HG03521 (cell line): Measurements from ENCODE around the gene SPAG16.
"Not testable (repeated sequence)": the region's sequence is repeated elsewhere in the genome, so short reads cannot be mapped to it uniquely, and the experiment has no call there.

Experiments used
- ATAC-seq: cut with Tn5 transposase; IDR thresholded peaks from one replicate; pipeline ENCODE4 v1.9.1; 2021; ENCODE audit warnings: mild to moderate bottlenecking, moderate library complexity; ENCODE audit not compliant: unreplicated experiment

Gene SPAG16

DNA sequence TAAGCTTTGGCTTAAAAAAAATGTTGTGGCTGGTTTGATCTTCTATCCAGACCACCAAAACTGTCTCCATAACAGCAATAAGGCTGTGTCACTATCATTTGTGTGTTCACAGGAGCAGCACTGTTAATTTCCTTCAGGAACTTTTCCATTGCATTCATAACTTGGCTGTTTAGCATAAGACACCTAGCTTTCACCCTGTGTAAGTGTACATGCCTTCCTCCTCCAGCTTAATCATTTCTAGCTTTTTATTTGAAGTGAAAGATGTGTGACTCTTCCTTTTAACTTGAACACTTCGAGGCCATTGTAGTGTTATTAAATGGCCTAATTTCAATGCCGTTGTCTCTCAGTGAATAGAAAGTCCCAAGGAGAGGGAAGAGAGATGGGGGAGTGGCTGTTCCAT lies 773.7 kb downstream of the SPAG16 start:
- ATAC-seq = no peak

DNA sequence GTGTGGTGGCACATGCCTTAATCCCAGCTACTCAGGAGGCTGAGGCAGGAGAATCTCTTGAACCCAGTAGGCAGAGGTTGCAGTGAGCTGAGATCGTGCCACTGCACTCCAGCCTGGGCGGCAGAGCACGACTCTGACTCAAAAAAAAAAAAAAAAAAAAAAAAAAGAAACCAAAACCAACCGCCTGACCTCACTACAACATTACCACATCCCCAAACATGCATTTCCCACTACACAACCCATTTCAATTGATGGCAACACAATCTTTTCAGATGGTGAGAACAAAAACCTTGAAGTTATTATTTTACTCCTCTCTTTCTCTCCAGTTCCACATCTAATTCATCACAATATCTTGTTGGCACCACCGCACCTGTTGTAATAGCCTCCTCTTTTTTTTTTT lies 778.0 kb downstream of the SPAG16 start:
- ATAC-seq = not testable (repeated sequence)

DNA sequence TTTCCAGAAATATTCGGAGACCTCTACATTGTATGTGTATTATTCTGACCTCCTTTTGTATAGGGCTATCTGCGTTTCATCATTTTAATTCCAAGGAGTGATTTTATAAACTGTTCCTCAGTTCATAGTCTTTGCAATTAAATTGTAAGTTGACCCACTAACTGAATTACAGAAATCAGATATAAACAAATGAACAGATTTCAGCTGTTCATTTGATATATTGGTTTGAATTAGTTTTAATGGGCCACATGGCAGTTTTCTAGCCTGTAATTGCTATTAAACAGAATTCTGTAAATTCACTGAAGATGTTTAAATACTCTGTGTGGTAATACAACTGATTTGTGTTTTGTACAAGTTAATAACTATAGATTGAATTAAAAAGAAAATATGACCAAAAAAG lies 780.2 kb downstream of the SPAG16 start:
- ATAC-seq = no peak

DNA sequence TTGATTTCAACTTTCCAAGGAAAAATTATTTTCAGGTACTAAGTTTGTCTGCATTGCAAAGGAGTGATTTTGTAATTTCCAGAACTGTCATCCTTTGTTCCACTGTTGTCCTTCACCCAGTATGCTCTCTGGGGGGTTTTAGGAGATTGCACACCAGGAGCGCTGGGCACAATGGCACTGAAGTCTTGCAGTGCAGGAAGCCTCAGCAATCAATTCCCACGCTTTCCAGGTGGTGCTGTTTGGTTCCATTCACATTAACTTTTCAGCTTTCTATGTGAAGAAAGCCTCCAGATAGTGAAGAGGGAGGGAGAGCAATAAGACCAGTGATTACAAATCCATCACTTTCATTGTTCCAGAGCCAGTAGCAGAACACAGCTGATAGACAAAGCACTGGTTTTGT lies 782.6 kb downstream of the SPAG16 start:
- no peak for ATAC-seq

DNA sequence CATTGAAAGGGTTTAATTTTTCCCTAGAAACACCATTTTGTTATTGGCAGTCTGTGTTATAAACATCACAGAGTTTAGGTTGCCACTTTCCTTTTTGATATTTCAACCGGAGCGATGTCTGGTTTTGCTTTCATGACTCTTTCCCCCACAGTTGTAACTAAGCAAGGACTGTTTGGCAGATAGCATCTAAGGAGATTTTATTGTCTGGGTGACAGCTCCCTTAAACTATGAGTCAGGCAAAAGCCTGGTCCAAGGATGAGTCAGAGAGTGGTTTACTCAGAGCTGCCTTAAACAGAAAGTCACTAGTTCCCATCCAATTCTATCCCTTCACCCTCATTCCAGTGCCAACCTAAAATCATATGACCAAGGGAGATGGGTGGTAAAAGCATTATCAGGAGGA lies 785.0 kb downstream of the SPAG16 start:
- ATAC-seq = peak; percentile 53

DNA sequence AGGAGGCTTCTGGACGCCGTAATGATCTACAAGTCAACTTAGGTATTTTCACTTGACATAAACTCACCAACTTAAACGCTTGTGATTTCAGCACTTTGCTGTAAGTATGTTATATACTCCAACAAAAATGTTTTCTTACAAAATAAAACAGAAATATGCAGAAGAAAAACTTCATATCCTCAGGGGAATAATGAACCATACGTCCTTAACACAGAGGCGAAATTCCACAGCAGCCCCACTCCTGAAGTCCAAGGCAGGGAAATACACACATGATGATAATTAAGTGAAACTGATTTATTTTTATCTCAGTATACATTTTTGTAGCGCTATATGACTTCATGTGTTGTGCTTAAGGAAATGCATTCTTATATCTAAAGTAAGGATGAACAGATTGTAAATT lies 791.2 kb downstream of the SPAG16 start:
- ATAC-seq = no peak

DNA sequence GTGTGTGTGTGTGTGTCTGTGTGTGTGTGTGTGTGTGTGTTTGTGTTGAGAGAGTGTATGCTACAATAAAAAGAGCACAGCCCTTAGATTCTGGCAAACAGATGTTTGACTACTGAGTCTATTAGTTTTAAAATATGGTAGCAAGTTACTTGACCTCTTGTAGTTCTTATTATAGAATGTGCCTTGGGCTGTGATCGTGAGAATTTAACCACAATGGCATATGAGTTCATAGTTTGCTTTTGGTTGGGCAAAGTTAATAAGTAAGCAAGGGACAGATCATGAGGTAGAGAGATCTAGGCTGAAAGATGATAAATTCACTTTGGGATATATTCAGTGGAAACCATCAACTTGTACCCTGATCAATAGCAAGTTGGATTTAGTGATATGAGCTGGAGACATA lies 792.3 kb downstream of the SPAG16 start:
- peak; percentile 54 for ATAC-seq

DNA sequence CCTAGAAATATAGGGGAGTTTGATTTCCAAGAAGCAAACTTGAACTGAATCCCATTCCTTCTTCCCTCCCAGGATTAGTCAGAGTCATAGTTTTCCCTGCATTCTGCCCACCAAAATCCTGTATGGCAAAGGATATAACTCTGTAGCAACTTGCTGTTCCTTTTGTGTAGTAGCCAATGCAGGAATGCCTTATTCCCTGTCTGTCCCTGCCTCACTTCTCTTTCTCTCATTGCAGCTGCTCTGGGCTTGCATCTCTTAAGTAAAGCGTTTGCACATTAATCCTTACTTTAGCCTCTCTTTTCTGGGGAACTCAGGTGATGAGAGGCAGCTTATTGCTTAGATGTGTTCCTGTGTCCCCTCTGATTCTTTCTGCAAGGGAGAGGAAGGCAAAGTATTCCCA lies 793.5 kb downstream of the SPAG16 start:
- ATAC-seq = no peak

DNA sequence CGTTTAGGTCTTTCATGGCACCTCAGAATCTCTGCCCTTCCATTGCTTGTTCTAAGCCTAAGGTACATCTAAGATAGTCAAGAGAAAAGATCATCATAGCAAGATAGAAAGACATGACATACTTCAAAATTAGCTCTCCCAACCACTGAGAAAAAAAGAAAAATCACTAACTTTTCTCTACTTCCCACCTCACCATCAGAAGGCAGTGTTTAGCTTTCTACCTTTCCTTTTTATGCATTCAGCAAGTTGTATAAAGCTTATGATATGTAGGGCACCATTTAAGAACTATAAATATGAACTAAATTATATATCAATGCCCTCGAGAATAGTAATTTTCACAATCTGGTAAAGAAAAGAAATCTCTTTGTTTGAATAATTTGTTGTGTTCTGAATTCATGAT lies 794.8 kb downstream of the SPAG16 start:
- ATAC-seq = no peak

DNA sequence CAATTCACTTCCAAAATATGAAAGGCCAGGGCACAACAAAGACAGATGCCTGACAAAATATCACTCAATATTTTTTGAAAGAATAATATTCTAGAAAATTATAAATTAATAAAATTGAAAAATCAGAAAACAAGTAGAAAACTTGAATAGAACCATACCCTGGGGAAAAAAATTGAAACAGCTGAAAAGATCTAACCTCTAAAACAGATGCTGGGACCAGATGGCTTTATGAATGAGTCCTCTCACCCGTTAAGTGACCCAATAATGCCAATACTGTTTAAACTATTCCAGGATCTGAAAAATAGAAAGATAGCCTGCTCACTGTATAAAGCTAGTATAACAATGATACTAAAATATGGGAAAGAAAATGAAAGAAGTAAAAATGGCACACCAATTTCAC lies 804.3 kb downstream of the SPAG16 start:
- no peak for ATAC-seq

DNA sequence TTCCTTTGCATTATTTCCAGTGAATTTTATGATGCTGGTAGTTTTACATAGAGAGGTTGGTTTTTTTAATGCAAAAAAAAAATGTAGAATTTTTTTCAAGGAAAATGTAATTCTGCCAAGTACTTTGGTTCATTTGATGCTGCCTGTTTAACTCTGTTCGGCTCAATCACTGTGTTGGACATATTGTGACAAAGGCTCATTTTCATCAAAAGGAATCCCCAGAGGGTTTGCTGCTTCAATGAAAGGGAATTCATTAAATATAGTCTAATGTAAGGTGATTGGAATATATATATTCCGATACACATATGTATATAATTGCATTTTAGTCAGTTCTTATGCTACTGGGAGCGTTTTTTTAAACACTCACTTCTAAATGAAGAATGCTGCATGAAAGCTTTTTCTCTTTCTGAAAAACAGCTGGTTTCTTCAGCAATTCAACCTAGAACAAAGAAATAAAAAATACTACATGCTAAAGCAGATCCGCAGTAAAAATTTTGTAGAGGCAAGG lies 812.0 kb downstream of the SPAG16 start:
- no peak for ATAC-seq

DNA sequence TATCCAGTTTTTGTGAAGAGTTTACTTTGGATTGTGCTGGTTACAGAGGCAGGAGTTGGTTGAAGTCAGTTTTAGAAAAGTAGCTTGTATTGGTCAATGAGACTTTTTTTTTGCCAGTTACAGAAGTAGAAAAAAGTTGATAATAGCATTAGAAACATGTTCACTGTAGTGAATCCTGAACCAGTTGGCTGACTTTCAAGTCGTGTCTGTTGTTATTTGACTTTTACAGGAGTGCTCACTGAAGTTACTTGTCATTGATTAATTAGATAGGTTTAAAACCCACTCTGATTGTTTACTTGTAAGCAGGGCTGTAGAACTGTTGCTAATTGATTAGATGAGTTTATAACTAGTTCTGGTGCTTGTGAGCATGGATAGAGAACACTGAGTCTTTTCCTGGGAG lies 814.5 kb downstream of the SPAG16 start:
- ATAC-seq = no peak

DNA sequence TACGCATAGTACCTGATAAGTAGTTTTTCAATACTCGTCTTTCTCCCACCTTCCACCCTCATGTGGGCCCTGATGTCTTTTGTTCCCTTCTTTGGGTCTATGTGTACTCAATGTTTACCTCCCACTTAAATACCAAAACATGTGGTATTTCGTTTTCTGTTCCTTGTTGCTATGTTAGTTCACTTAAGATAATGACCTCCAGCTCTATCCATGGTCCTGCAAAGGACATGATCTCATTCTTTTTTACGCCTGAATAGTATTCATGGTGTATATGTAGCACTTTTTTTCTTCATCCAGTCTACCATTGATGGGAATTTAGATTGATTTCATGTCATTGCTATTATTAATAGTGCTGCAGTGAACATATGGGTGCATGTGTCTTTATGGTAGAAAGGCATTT lies 816.2 kb downstream of the SPAG16 start:
- ATAC-seq = no peak

DNA sequence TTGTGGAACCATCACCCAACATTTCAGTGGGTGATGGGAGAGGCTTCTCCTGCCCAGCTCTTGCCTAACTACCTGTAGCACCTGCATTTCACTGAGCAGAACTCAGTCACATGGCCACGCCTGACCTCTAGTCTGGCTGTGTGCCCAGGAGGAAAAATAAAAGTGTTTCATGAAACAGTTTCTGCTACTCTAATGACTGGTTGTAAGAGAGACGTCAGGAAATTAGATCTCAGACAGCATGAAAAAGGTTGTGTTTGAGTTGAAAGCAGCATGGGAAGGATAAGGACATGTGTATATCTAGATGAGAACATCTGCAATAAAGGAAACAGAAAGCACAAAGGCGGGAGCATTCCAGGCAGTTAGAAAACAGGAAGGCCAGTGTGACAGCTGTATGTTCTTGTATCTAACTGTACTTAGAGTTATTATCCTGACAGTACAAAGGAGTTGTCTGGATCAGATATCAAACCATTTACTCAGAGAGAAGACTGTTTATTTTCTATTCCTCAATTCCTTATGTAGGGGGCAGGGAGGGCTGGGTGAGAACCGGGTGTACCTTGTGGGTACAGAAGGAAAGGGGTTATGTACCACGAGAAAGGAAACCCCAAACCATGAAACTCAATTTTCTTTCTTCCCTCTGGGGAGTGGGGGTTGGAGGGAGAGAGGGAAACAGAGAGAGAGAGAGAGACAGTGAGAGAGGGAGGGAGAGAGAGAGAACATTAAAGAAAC lies 819.2 kb downstream of the SPAG16 start:
- ATAC-seq = no peak

DNA sequence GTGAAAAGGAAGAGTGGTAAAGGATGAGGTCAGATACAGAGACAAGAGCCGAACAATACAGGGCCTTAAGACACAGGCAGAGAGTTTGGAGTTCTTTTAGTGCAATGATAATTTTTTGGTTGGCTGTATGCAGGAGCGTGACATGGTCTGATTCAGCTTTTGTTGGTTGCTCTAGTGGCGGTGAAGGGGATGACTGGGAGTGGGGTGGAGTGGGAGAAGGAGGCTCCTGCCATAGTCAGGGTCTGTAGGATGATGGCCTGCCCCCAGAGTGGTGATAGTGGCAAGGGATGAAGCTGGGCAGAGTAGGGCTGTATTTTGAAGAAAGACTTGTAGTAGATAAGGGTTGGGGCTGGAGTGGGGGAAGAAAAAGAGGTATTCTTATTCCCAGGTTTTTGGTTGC lies 820.0 kb downstream of the SPAG16 start:
- ATAC-seq = no peak

DNA sequence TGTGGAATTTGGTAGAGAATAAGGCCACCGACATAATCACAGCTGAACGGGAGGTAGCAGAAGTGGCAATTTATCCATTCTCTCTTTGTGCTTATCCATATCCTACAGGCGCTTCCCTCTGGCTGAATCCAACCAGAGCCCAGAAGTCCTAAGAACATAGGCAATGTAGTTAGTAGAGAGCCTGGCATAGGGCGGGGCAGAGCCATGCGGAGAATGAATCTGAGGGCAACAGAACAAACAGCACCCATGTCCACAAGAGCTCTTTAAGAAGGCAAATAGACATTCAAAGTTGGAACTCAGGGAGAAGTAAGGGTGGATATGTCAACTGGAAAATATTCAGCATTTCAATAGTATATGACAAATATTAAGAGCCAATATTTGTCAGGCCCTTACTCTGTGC lies 820.7 kb downstream of the SPAG16 start:
- no peak for ATAC-seq

DNA sequence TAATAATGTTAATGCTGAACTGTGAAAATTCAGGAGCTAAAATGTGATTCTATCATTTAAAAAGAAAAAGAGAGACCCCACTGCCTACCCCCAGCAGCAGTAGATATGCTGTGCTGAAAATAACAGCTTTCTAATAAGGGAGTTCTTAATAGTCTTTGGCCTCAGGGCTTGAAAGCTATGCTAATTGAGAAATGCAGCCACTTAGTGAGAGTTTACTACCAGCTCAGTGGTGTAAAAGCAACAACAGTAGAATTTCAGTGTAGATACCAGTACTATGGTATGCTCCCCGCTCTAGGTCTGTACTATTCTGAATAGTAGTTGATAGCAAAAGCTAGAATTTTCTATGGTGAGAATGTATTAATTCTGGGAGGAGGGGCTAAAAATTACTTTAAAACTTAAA lies 823.5 kb downstream of the SPAG16 start:
- ATAC-seq = no peak

DNA sequence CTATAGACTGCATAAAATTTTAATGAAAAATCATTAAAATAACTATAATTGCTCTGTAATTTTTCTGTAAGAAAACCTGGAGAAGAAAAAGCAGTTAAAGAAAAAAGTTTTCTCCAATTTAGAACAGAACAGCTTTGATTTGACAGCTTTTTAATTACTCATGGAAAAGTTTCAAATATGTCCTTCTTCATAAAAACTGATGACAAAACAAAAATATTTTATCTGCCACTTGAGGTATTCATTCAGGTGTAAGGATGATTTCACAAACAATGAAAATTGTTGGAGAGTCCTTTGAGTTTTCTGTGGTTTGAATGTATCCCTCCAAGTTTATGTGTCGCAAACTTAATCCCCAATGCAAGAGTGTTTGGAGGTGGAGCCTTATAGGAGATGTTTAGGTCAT lies 824.3 kb downstream of the SPAG16 start:
- no peak for ATAC-seq

DNA sequence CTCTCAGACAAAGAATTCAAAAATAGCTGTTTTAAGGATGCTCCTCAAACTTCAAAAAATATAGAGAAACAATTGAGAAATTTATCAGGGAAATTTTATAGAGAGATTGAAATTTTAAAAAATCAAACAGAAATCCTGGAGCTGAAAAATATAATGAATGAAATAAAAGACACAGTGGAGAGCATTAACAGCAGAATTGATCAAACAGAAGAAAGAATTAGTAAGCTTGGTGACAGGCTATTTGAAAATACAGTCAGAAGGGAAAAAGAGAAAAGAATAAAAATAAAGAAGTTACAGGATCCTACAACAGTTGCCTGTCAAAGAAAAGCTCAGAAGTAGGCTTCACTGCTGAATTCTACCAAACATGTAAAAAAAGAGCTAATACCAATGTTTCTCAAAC lies 832.8 kb downstream of the SPAG16 start:
- no peak for ATAC-seq

DNA sequence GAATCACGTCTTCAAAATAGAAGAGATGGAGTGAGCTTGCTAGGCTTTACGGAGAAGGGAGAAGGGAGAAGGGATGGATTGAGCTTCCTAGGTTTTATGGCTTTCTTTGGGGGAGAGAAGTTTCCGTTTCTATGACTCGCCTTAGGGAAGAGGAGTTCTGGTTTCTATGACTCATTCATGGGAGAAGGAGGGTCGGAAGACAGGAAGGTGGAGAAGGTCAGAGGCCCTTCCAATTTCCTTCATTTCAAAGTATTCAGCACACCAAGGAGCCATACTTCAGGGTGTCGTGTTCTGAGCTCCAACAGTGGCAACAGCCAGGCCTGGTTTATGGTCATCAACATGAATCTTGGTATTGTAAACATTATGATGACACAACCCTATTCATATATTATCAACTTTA lies 841.9 kb downstream of the SPAG16 start:
- ATAC-seq = no peak

DNA sequence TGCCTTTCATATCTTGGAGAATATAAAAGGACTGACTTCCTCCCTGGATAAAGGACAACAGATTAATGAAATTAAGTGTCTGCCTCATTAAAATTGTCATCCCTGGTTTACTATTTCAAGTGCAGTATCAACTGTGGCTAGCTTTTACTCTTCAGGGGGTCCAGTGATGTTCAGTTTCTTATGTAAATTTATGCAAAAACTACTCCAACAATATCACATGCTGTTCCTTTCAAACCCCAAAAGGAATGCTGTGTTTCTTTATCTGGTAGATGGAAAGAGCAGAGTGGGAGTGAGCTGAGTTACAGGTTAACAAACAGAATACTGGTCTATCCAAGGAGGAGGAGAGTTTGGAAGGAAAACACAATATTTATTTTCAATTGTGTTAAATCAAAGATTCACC lies 842.9 kb downstream of the SPAG16 start:
- no peak for ATAC-seq

DNA sequence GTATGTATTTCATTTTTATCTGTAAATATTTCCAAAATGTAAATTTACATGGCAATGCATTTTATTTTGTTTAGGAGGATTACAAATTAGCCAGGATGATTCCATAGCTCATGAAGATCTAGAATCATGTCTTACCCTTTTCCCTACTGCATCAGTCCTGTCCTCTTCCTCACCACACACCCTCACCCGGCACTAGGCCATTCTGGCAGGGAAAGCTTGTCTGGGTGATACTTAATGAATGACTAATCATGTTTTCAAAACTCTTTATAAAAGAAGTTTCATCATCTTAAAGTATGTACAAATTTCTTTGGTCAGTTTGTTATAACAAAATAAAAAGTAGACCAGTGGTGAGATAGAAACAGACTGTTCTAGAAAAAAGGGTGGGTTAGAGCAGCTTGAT lies 843.3 kb downstream of the SPAG16 start:
- no peak for ATAC-seq

DNA sequence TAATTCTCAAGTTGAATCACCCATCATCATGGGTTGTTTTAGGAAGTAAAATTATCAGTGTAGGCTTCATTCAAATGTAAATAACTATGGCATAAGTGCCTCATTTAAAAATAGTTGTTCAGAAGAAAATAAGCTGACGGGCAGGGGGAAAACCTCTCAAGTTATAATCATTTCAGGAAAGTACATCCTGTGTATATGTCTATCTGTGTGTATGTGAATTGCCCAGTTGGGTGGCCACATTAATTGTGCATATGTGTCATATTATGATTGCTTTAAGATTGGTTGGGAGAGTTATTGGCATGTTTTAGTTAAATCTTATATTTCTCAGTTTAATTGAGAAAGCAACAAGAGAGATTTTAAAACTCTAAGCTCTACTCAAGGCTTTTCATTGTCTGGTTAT lies 843.8 kb downstream of the SPAG16 start:
- ATAC-seq = no peak
